ENCODE measurements around the gene PRODH2. TPM values are rescaled to one million over a fixed set of nuclear protein-coding genes. Genes with fewer than 3 reads are reported as not detected.

PRODH2 gene
- total RNA-seq, 6 experiments from 2014 or later = not detected

GRCh38 chr19:35755131-35755549 lies 57.5 kb downstream of the PRODH2 start:
- DNase-seq = no peak
- no peaks in the 10 kb centered on the region for H3K9me3 Mint-ChIP-seq
- TF ChIP-seq, protein P1, sequence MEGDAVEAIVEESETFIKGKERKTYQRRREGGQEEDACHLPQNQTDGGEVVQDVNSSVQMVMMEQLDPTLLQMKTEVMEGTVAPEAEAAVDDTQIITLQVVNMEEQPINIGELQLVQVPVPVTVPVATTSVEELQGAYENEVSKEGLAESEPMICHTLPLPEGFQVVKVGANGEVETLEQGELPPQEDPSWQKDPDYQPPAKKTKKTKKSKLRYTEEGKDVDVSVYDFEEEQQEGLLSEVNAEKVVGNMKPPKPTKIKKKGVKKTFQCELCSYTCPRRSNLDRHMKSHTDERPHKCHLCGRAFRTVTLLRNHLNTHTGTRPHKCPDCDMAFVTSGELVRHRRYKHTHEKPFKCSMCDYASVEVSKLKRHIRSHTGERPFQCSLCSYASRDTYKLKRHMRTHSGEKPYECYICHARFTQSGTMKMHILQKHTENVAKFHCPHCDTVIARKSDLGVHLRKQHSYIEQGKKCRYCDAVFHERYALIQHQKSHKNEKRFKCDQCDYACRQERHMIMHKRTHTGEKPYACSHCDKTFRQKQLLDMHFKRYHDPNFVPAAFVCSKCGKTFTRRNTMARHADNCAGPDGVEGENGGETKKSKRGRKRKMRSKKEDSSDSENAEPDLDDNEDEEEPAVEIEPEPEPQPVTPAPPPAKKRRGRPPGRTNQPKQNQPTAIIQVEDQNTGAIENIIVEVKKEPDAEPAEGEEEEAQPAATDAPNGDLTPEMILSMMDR (IDR thresholded peaks at IDR 0.05) = no peak
- H3K27ac Mint-ChIP-seq = peak overlapping the region; percentile 86
- peak overlapping the region; percentile 79 for H3K4me3 Mint-ChIP-seq
- H3K4me1 Mint-ChIP-seq (ENCODE audit: low read depth) = peaks cover 42% of the 10 kb centered on the region
- H3K36me3 Mint-ChIP-seq (ENCODE audit: low read depth) = peaks cover 12% of the 10 kb centered on the region; the same call in 1 of the 2 replicates
- H3K27me3 Mint-ChIP-seq (ENCODE audit: insufficient read depth) = peaks cover 10% of the 10 kb centered on the region

GRCh38 chr19:35754370-35755130 lies 58.1 kb downstream of the PRODH2 start:
- Mint-ChIP-seq H3K4me1 (ENCODE audit: low read depth) (peaks cover 45% of the 10 kb centered on the region), H3K4me3 (peak overlapping the region; percentile 79), H3K9me3 (no peaks in the 10 kb centered on the region), H3K36me3 (ENCODE audit: low read depth) (peaks cover 10% of the 10 kb centered on the region; the same call in 1 of the 2 replicates), H3K27me3 (ENCODE audit: insufficient read depth) (peaks cover 10% of the 10 kb centered on the region), H3K27ac (peak overlapping the region; percentile 86)
- TF ChIP-seq, protein P1 (IDR thresholded peaks at IDR 0.05) = no peak
- no peak for DNase-seq

DNA sequence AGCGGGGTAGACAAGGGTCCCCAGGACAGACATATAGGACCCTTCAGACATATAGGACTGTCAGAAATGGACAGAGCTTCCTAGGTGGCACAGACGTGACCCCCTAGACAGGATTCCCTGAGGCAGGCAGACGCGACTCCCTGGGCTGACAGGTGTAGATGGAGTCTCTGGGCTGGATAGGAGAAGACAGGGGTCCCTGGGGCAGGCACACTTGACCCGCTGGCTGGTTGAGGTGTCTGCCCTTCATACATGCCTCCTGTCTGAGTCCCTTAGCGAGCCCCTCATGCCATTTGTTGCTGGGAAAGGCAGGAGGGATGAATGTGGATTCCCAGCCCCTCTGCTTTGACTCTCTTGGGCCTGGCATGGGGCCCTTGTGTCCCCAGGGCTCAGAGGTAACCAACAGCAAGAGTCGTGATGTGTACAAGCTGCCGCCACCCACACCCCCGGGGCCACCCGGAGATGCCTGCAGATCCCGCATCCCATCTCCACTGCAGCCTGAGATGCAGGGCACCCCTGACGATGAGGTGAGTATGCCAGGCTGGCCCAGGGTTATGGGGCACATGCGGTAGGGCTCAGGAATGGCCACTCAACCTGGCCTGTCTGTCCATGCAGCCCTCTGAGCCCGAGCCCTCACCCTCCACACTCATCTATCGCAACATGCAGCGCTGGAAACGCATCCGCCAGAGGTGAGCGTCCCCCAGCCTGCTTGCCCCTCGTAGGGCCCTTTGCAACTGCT lies 58.8 kb downstream of the PRODH2 start:
- Mint-ChIP-seq H3K36me3 (ENCODE audit: low read depth) (peaks cover 5% of the 10 kb centered on the region; the same call in 1 of the 2 replicates), H3K27ac (peak overlapping the region; percentile 51), H3K4me1 (ENCODE audit: low read depth) (peaks cover 45% of the 10 kb centered on the region), H3K9me3 (no peaks in the 10 kb centered on the region), H3K4me3 (no peak overlapping the region), H3K27me3 (ENCODE audit: insufficient read depth) (peaks cover 10% of the 10 kb centered on the region)
- TF ChIP-seq, protein P1 (IDR thresholded peaks at IDR 0.05) = no peak
- DNase-seq = no peak

DNA sequence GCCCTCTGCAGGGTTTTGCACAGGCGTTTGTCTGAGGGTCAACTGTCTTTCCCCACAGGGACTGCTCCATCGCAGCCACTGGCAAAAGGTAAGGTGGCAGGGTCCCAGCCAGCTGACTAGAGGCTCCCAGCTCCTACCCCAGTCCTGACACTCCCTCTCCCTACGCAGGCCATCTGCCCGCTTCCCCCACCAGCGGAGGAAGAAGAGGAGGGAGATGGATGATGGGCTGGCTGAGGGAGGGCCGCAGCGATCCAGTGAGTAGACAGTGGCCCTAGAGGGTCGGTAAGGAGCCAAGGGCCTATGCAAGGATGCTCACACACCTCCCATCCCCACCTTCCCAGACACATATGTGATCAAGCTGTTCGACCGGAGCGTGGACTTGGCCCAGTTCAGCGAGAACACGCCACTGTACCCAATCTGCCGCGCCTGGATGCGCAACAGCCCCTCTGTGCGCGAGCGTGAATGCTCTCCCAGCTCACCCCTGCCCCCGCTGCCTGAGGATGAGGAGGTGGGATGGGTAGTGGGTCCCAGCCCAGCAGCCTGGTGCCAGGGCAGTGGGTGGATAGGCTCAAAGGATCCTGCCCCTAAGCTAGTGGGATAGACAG lies 59.8 kb downstream of the PRODH2 start:
- H3K9me3 Mint-ChIP-seq = no peaks in the 10 kb centered on the region

More for the DNA sequence above, 59.8 kb downstream of the PRODH2 start:
- no peak for DNase-seq
- TF ChIP-seq, protein P1 (IDR thresholded peaks at IDR 0.05) = no peak
- H3K4me3 Mint-ChIP-seq = no peak overlapping the region
- peaks cover 48% of the 10 kb centered on the region for H3K4me1 Mint-ChIP-seq (ENCODE audit: low read depth)
- no peak overlapping the region for H3K27ac Mint-ChIP-seq
- peaks cover 7% of the 10 kb centered on the region for H3K36me3 Mint-ChIP-seq (ENCODE audit: low read depth)
- peaks cover 9% of the 10 kb centered on the region for H3K27me3 Mint-ChIP-seq (ENCODE audit: insufficient read depth)
